ENCODE data around the gene AOC2. TPM values are rescaled to one million over a fixed set of nuclear protein-coding genes. Genes with fewer than 3 reads are reported as not detected.
"Not testable (repeated sequence)": the region's sequence is repeated elsewhere in the genome, so short reads cannot be mapped to it uniquely, and the experiment has no call there.

The AOC2 gene
- total RNA-seq, 2 experiments from 2014 or later = 3.0 to 3.3 TPM

- Mint-ChIP-seq H3K27me3 (peaks cover 5% of the 10 kb centered on the region), H3K4me1 (ENCODE audit: low read depth) (no peaks in the 10 kb centered on the region), H3K9me3 (no peaks in the 10 kb centered on the region), H3K4me3 (no peak overlapping the region), H3K36me3 (ENCODE audit: low read depth) (no peaks in the 10 kb centered on the region), H3K27ac (no peak overlapping the region)
- TF ChIP-seq CTCF (IDR thresholded peaks at IDR 0.05) = no peak
- DNase-seq = no peak
- POLR2A ChIA-PET = no interaction called here
- CTCF ChIA-PET = no interaction called here
- intact Hi-C loops (cut with micrococcal nuclease) = no loop called here
- no peak for ATAC-seq
These were observed 37.8 kb downstream of the AOC2 start for GRCh38 chr17:42882166-42882565.

GRCh38 chr17:42883802-42884558, 39.6 kb downstream of the AOC2 start:
- H3K9me3 Mint-ChIP-seq = no peaks in the 10 kb centered on the region
- H3K4me1 Mint-ChIP-seq (ENCODE audit: low read depth) = no peaks in the 10 kb centered on the region
- H3K36me3 Mint-ChIP-seq (ENCODE audit: low read depth) = no peaks in the 10 kb centered on the region
- no peak for TF ChIP-seq CTCF (IDR thresholded peaks at IDR 0.05)
- DNase-seq (no peak), ATAC-seq (no peak)
- intact Hi-C loops (cut with micrococcal nuclease) = no loop called here
- ChIA-PET CTCF (no interaction called here), POLR2A (no interaction called here)
- no peak overlapping the region for H3K27ac Mint-ChIP-seq
- H3K4me3 Mint-ChIP-seq = no peak overlapping the region
- peaks cover 3% of the 10 kb centered on the region for H3K27me3 Mint-ChIP-seq

GRCh38 chr17:42885806-42886205, 41.4 kb downstream of the AOC2 start:
- H3K27me3 Mint-ChIP-seq; H3K4me1 Mint-ChIP-seq (ENCODE audit: low read depth); ATAC-seq; H3K36me3 Mint-ChIP-seq (ENCODE audit: low read depth); intact Hi-C loops (cut with micrococcal nuclease); CTCF ChIA-PET; H3K4me3 Mint-ChIP-seq; DNase-seq; POLR2A ChIA-PET; H3K27ac Mint-ChIP-seq; H3K9me3 Mint-ChIP-seq: not testable (repeated sequence)

DNA sequence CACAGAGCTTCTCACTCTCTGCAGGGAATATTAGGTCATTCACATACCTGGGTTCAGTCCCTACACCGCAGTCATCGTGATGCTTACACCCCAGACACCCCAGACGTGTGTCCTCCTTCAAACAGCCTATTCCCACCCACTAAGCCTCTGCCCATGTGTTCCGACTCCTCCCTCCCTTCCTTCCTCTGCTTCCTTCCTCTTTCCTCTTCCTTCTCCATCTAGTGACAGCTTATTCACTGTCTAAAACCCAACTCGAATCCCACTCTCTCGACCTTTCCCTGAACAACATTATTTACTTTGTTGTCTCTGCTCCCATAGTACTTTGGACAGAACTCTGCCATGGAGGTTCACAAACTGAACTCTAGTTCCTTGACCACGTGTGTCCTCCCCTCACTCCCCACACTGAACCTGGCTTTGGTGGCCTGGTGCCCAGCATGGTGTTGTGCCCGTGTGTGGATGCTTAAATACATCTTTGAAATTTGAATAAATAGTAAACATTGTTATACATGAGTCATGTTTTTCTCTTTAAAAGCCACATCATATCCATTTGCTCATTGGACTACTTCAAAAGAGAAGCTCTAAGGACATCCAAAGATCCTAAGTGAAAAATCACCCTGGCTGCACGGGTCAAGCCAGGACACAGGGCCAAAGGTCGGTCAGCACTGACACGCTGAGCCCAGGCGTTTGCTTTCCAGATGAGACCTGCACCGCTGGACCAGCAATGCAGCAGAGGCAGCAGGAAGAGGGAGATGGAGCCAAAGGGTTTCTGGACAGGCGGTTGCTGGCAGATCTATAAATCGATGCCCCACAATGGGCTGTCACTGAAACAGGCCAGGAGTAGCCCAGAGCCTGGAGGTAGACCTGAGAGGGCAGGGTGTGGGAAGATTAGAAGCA, 42.1 kb downstream of the AOC2 start:
- Mint-ChIP-seq H3K36me3 (ENCODE audit: low read depth) (no peaks in the 10 kb centered on the region), H3K27ac (no peak overlapping the region), H3K4me1 (ENCODE audit: low read depth) (no peaks in the 10 kb centered on the region), H3K27me3 (no peaks in the 10 kb centered on the region), H3K4me3 (no peak overlapping the region), H3K9me3 (no peaks in the 10 kb centered on the region)
- intact Hi-C loops (cut with micrococcal nuclease) = no loop called here
- TF ChIP-seq CTCF (IDR thresholded peaks at IDR 0.05) = no peak
- ATAC-seq (no peak), DNase-seq (no peak)
- ChIA-PET POLR2A (no interaction called here), CTCF (no interaction called here)

- intact Hi-C loops (cut with micrococcal nuclease) = no loop called here
- ATAC-seq (no peak), DNase-seq (no peak)
- H3K36me3 Mint-ChIP-seq (ENCODE audit: low read depth) = no peaks in the 10 kb centered on the region
- H3K4me3 Mint-ChIP-seq = no peak overlapping the region
- H3K4me1 Mint-ChIP-seq (ENCODE audit: low read depth) = no peaks in the 10 kb centered on the region
- TF ChIP-seq CTCF (IDR thresholded peaks at IDR 0.05) = no peak
- no peak overlapping the region for H3K27ac Mint-ChIP-seq
- POLR2A ChIA-PET = interaction anchor here (0.8 kb wide), 1 partner anchor 44 kb away, joined by 3 read pairs; no protein-coding TSS in a partner anchor
- no peaks in the 10 kb centered on the region for H3K9me3 Mint-ChIP-seq
- H3K27me3 Mint-ChIP-seq = peaks cover 10% of the 10 kb centered on the region
- CTCF ChIA-PET = no interaction called here
These were observed 45.4 kb downstream of the AOC2 start for GRCh38 chr17:42889809-42890208.

All from activated CD8-positive, alpha-beta T cell treated with anti-CD3 and anti-CD28 coated beads for 36 hours (primary cell).